Epithelial cell of prostate (primary cell): ENCODE results near the gene KRT86.
A peak's percentile ranks its signal among the peaks of the same experiment; 100 is the strongest.
"Not testable (repeated sequence)": the region's sequence is repeated elsewhere in the genome, so short reads cannot be mapped to it uniquely, and the experiment has no call there.

Experiments used
- DNase-seq: peaks from one replicate; pipeline ENCODE4 v3.0.0-alpha.2; 2011; ENCODE audit warnings: low read depth, low spot score
- H3K27ac ChIP-seq: fragments of 450-650 bp; 2 replicates; pipeline ENCODE4 v1.5.1; 2017; ENCODE audit warnings: mild to moderate bottlenecking

Gene KRT86

GRCh38 chr12:52286857-52287785 is 12.7 kb downstream of the KRT86 start:
- peak overlapping the region; percentile 100 for H3K27ac ChIP-seq
- not testable (repeated sequence) for DNase-seq

- not testable (repeated sequence) for DNase-seq, H3K27ac ChIP-seq
Measured at GRCh38 chr12:52287816-52288805, 13.7 kb downstream of the KRT86 start.

- not testable (repeated sequence) for H3K27ac ChIP-seq, DNase-seq
Measured at GRCh38 chr12:52290483-52291134, 16.2 kb downstream of the KRT86 start.

GRCh38 chr12:52291267-52291935 is 17.0 kb downstream of the KRT86 start, which contains the start of gene KRT81:
KRT81 (minus strand) TSS chr12:52291534; CDS start chr12:52291465, 69 bp downstream.
- no peak within 1 kb of the TSS for H3K27ac ChIP-seq
- DNase-seq, result no peak

- H3K27ac ChIP-seq, result no peak overlapping the region
- DNase-seq, result no peak
Measured at GRCh38 chr12:52293926-52294325, 19.5 kb downstream of the KRT86 start.

GRCh38 chr12:52294803-52295202 is 20.4 kb downstream of the KRT86 start:
- H3K27ac ChIP-seq, result no peak overlapping the region
- DNase-seq, result no peak

- no peak overlapping the region for H3K27ac ChIP-seq
- no peak for DNase-seq
Measured at GRCh38 chr12:52295663-52296062, 21.2 kb downstream of the KRT86 start.

- no peak overlapping the region for H3K27ac ChIP-seq
- DNase-seq, result no peak
Measured at GRCh38 chr12:52296572-52297215, 22.2 kb downstream of the KRT86 start.

- no peak overlapping the region for H3K27ac ChIP-seq
- no peak for DNase-seq
Measured at GRCh38 chr12:52298677-52299190, 24.3 kb downstream of the KRT86 start.

GRCh38 chr12:52300796-52301691 is 26.6 kb downstream of the KRT86 start:
- no peak overlapping the region for H3K27ac ChIP-seq
- DNase-seq, result no peak

- not testable (repeated sequence) for H3K27ac ChIP-seq, DNase-seq
Measured at GRCh38 chr12:52301721-52302120, 27.3 kb downstream of the KRT86 start.

GRCh38 chr12:52302242-52302914 is 27.9 kb downstream of the KRT86 start:
- not testable (repeated sequence) for H3K27ac ChIP-seq, DNase-seq

- not testable (repeated sequence) for H3K27ac ChIP-seq, DNase-seq
Measured at GRCh38 chr12:52304941-52305411, 30.5 kb downstream of the KRT86 start.

GRCh38 chr12:52305921-52306705 is 31.7 kb downstream of the KRT86 start:
- no peak for DNase-seq
- H3K27ac ChIP-seq, result no peak overlapping the region

- no peak overlapping the region for H3K27ac ChIP-seq
- no peak for DNase-seq
Measured at GRCh38 chr12:52306731-52307130, 32.3 kb downstream of the KRT86 start.
